Measurements from ENCODE around the gene C3orf22. TPM values are rescaled to one million over a fixed set of nuclear protein-coding genes. Genes with fewer than 3 reads are reported as not detected.

The C3orf22 gene
- total RNA-seq, 2 experiments from 2014 or later: not detected

DNA sequence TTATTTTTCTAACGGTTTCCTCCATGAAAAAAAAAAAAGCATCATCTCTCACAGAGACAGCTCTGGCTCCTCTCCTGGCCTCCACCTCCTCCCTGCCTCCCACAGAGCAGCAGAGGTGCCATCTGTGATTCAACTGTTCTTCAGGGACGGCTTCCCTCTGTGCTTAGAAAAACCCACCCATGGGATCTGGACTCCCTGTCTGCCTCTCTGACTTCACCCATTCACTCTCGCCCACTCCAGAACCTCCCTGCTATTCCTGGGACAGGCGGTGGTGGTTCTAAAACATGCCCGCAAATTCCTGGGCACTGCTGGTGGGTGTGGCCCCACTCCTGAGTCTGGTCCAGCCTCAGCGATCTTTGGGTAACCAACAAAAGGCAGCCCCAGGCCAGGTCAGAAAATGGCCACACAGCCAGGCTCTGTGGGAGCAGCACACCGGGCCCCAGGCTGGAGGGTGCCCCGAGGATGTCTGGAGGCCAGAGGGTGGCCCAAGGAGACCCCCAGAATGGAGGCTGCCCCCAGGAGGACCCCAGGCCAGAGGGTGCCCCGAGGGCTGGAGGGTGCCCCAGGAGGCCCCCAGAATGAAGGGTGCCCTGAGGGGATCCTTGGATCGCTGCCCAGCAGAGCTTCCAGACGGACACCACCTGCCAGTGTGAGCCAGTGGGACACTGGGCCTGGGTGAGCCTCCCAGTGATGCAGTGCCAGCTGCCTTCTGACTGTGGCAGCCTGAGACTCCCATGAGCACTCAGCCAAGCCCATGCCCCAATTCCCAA lies 37.4 kb downstream of the C3orf22 start:
- Histone ChIP-seq H3K4me1 (ENCODE audit: insufficient read depth, low read length, poor library complexity, severe bottlenecking) (no peaks in the 10 kb centered on the region), H3K79me2 (ENCODE audit: insufficient read depth, low read depth, low read length) (no peaks in the 10 kb centered on the region), H4K20me1 (ENCODE audit: insufficient read depth, low read length) (no peaks in the 10 kb centered on the region), H3K9me2 (ENCODE audit: insufficient read depth, low read length) (no peaks in the 10 kb centered on the region), H3K36me3 (ENCODE audit: insufficient read depth, low read length) (no peaks in the 10 kb centered on the region), H2AFZ (ENCODE audit: low read length) (no peak overlapping the region), H3K4me2 (ENCODE audit: low read length) (no peak overlapping the region), H3K27ac (ENCODE audit: low read depth, low read length, poor library complexity, severe bottlenecking) (no peak overlapping the region), H3K4me3 (ENCODE audit: low read depth, low read length, poor library complexity, severe bottlenecking) (no peak overlapping the region), H3K9me3 (ENCODE audit: low read length) (no peaks in the 10 kb centered on the region)
- no peak for DNase-seq (ENCODE audit: low spot score)
- TF ChIP-seq CTCF (conservative IDR thresholded peaks at IDR 0.05; ENCODE audit: low read length) (no peak), EZH2phosphoT487 (IDR thresholded peaks at IDR 0.05; ENCODE audit: borderline replicate concordance, low read depth, low read length) (no peak)
- intact Hi-C loops (cut with micrococcal nuclease; ENCODE audit: unreplicated experiment): no loop called here
- no TSS peak for BruUV-seq (replicated peaks)
- ChIA-PET CTCF (ENCODE audit: unreplicated experiment) (no interaction called here), POLR2A (no interaction called here)

- CTCF ChIA-PET (ENCODE audit: unreplicated experiment): no interaction called here
- POLR2A ChIA-PET: no interaction called here
- Histone ChIP-seq H3K27ac (ENCODE audit: low read depth, low read length, poor library complexity, severe bottlenecking) (no peak overlapping the region), H3K79me2 (ENCODE audit: insufficient read depth, low read depth, low read length) (no peaks in the 10 kb centered on the region), H3K4me1 (ENCODE audit: insufficient read depth, low read length, poor library complexity, severe bottlenecking) (no peaks in the 10 kb centered on the region), H2AFZ (ENCODE audit: low read length) (no peak overlapping the region), H3K4me2 (ENCODE audit: low read length) (no peak overlapping the region), H3K36me3 (ENCODE audit: insufficient read depth, low read length) (no peaks in the 10 kb centered on the region), H3K9me2 (ENCODE audit: insufficient read depth, low read length) (no peaks in the 10 kb centered on the region), H4K20me1 (ENCODE audit: insufficient read depth, low read length) (no peaks in the 10 kb centered on the region), H3K9me3 (ENCODE audit: low read length) (no peaks in the 10 kb centered on the region), H3K4me3 (ENCODE audit: low read depth, low read length, poor library complexity, severe bottlenecking) (no peak overlapping the region)
- intact Hi-C loops (cut with micrococcal nuclease; ENCODE audit: unreplicated experiment): no loop called here
- TF ChIP-seq CTCF (conservative IDR thresholded peaks at IDR 0.05; ENCODE audit: low read length): 0 out of 2 replicates have a peak, but pooled peaks have one; percentile 18
- no peak for TF ChIP-seq EZH2phosphoT487 (IDR thresholded peaks at IDR 0.05; ENCODE audit: borderline replicate concordance, low read depth, low read length)
- peak; percentile 18 for DNase-seq (ENCODE audit: low spot score)
- BruUV-seq (replicated peaks): no TSS peak
These were observed 39.0 kb downstream of the C3orf22 start for GRCh38 chr3:126519506-126520455.
